Measurements from ENCODE around the gene XRN2. TPM values are rescaled to one million over a fixed set of nuclear protein-coding genes. Genes with fewer than 3 reads are reported as not detected.

The XRN2 gene
- total and polyA plus RNA-seq, 4 donors = 20.9 to 40.3 (median 25.2) TPM

DNA sequence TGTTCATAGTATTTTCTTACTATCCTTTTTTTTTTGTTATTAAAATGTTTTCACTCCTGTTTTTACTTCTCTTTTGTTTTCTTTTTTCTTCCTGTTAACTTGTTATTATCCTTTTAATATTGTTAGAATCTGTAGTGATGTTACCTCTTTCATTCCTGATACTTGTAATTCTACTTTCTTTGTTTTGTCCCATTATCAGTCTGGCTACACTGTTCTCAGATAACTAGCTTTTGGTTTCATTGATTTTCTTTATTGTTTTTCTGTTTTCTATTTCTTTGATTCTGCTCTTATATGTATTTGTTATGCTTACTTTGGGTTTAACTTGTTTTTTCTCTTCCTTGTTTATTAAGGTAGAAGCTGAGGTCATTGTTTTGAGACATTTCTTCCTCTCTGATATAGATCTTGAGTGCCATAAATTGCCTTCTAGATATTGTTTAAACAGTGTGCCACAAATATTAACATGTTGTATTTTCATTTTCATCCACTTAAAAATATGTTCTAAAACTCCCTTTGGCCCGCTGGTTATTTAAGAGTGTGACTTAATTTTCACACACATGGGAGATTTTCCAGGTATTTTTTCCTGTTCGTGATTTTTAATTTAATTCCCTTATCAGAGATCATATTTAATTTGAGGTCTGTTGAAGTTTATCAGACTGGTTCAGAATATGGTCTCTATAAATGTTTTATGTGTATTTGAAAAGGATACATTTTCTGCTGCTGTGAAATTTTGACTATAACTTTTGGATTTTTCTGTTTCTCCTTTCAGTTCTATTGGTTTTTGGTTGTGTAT is 6.7 kb downstream of the XRN2 start:
- Histone ChIP-seq H3K4me3 (ENCODE audit: low read depth in 1 of 3, low read length in 3 of 3) (no peak overlapping the region), H3K9me3 (ENCODE audit: control insufficient read depth in 4 of 4, low read length in 3 of 4) (no peaks in the 10 kb centered on the region), H3K27me3 (ENCODE audit: control insufficient read depth in 4 of 4, insufficient read depth in 4 of 4, low read length in 3 of 4) (no peaks in the 10 kb centered on the region), H3K9ac (ENCODE audit: low read depth in 1 of 2, low read length in 2 of 2) (no peak overlapping the region), H3K36me3 (ENCODE audit: control insufficient read depth in 4 of 4, insufficient read depth in 3 of 4, low read depth in 1 of 4, low read length in 3 of 4) (peaks cover 0 to 6% (median 0%) of the 10 kb centered on the region in 4 donors), H3K4me1 (ENCODE audit: control insufficient read depth in 4 of 4, insufficient read depth in 4 of 4, low read length in 3 of 4) (peaks cover 7 to 18% (median 12%) of the 10 kb centered on the region in 4 donors), H3K27ac (ENCODE audit: low read depth in 1 of 2, low read length in 2 of 2) (no peak overlapping the region)
- TF ChIP-seq CTCF (IDR thresholded peaks at IDR 0.05; ENCODE audit: low read depth, low read length, missing input control) = no peak
- no peak for TF ChIP-seq TAF1 (conservative IDR thresholded peaks at IDR 0.05)
- no peak for TF ChIP-seq GABPA (IDR thresholded peaks at IDR 0.05 in 1 of 2, conservative IDR thresholded peaks at IDR 0.05 in 1 of 2)
- no peak for TF ChIP-seq JUND (IDR thresholded peaks at IDR 0.05)
- no peak for TF ChIP-seq HNF4A (conservative IDR thresholded peaks at IDR 0.05)
- no peak for TF ChIP-seq RAD21 (IDR thresholded peaks at IDR 0.05)
- no peak for TF ChIP-seq FOXA1 (IDR thresholded peaks at IDR 0.05)
- TF ChIP-seq SP1 (IDR thresholded peaks at IDR 0.05) = no peak
- no peak for TF ChIP-seq MAX (IDR thresholded peaks at IDR 0.05)
- TF ChIP-seq, protein P1, sequence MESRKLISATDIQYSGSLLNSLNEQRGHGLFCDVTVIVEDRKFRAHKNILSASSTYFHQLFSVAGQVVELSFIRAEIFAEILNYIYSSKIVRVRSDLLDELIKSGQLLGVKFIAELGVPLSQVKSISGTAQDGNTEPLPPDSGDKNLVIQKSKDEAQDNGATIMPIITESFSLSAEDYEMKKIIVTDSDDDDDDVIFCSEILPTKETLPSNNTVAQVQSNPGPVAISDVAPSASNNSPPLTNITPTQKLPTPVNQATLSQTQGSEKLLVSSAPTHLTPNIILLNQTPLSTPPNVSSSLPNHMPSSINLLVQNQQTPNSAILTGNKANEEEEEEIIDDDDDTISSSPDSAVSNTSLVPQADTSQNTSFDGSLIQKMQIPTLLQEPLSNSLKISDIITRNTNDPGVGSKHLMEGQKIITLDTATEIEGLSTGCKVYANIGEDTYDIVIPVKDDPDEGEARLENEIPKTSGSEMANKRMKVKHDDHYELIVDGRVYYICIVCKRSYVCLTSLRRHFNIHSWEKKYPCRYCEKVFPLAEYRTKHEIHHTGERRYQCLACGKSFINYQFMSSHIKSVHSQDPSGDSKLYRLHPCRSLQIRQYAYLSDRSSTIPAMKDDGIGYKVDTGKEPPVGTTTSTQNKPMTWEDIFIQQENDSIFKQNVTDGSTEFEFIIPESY (IDR thresholded peaks at IDR 0.05) = no peak
- no peak for TF ChIP-seq YY1 (IDR thresholded peaks at IDR 0.05)
- no peak for TF ChIP-seq REST (IDR thresholded peaks at IDR 0.05)
- no peak for TF ChIP-seq RXRA (IDR thresholded peaks at IDR 0.05)
- DNase-seq (ENCODE audit: low spot score) = no peak
- WGBS = 60% methylated on average over 2 of the region's 2 CpGs

All from liver (tissue), 9 donors.